ENCODE results near the gene DOCK7.

Gene DOCK7

DNA sequence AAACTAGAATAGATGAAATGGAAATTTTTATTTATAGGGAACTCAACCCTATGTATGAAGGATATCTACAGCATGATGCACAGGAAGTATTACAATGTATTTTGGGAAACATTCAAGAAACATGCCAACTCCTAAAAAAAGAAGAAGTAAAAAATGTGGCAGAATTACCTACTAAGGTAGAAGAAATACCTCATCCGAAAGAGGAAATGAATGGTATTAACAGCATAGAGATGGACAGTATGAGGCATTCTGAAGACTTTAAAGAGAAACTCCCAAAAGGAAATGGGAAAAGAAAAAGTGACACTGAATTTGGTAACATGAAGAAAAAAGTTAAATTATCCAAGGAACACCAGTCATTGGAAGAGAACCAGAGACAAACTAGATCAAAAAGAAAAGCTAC is 243.5 kb downstream of the DOCK7 start:
- Histone ChIP-seq H3K27me3 (ENCODE audit: low read length) (no peaks in the 10 kb centered on the region), H3K9ac (ENCODE audit: low read length) (no peak overlapping the region), H2AFZ (ENCODE audit: low read depth, low read length, severe bottlenecking) (no peak overlapping the region), H3K27ac (ENCODE audit: low read depth, low read length) (no peak overlapping the region), H3K4me3 (ENCODE audit: insufficient read depth, low read length, poor library complexity, severe bottlenecking) (no peak overlapping the region), H3F3A (ENCODE audit: insufficient read depth) (peaks cover 37% of the 10 kb centered on the region), H4K20me1 (ENCODE audit: low read depth, low read length) (peaks cover 54% of the 10 kb centered on the region), H3K9me3 (ENCODE audit: insufficient read depth, low read length) (no peaks in the 10 kb centered on the region), H3K9me2 (replicated peaks; ENCODE audit: insufficient read depth, low read length) (no peaks in the 10 kb centered on the region), H3K36me3 (ENCODE audit: low read length) (peaks cover 69% of the 10 kb centered on the region), H3K79me2 (ENCODE audit: insufficient read depth, low read length) (peaks cover 76% of the 10 kb centered on the region), H3K4me2 (ENCODE audit: low read depth, low read length, poor library complexity, severe bottlenecking) (no peak overlapping the region)
- TF ChIP-seq EZH2phosphoT487 (conservative IDR thresholded peaks at IDR 0.05; ENCODE audit: low read length) (no peak), CTCF (IDR thresholded peaks at IDR 0.05; ENCODE audit: insufficient read depth, low read length, poor library complexity, severe bottlenecking) (no peak)

DNA sequence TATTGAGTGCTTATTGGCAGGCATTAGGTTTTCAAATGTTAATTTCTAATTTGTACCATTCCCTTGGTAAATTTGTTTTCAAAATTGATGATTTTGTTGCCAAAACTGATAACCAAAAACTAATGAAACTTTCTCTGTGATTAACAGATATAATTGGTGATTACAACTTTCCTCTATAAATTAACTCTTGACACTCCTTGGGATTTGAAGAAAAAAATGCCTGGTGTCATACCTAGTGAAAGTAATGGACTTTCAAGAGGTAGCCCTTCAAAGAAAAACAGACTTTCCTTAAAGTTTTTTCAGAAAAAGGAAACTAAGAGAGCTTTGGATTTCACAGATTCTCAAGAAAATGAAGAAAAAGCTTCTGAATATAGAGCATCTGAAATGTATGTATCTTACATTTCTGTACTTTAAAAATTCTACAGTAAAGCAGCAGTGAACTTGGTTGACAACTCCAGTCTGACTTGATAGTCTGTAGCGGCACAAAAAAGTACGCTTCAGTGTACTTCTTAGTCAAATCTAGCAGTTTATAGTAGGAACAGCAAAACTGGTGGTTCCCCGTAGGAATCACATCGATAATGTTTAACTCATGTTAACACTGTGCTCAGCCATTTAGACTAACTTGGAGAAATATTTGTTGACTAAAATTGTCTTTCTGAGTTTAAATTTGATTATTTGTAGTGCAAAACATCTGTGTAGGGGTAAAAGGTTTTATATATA is 248.4 kb downstream of the DOCK7 start:
- H3K27ac ChIP-seq (ENCODE audit: low read depth, low read length) = no peak overlapping the region

GRCh38 chr1:62438163-62438562 is 250.0 kb downstream of the DOCK7 start:
- Histone ChIP-seq H3K4me3 (ENCODE audit: insufficient read depth, low read length, poor library complexity, severe bottlenecking) (peak overlapping the region; percentile 78), H3K27ac (ENCODE audit: low read depth, low read length) (peak overlapping the region; percentile 99), H3K27me3 (ENCODE audit: low read length) (no peaks in the 10 kb centered on the region), H3K9me2 (replicated peaks; ENCODE audit: insufficient read depth, low read length) (no peaks in the 10 kb centered on the region), H3F3A (ENCODE audit: insufficient read depth) (peaks cover 15% of the 10 kb centered on the region), H3K9ac (ENCODE audit: low read length) (peak overlapping the region; percentile 100), H3K79me2 (ENCODE audit: insufficient read depth, low read length) (peaks cover 65% of the 10 kb centered on the region), H3K9me3 (ENCODE audit: insufficient read depth, low read length) (no peaks in the 10 kb centered on the region), H3K36me3 (ENCODE audit: low read length) (peaks cover 25% of the 10 kb centered on the region), H3K4me2 (ENCODE audit: low read depth, low read length, poor library complexity, severe bottlenecking) (peak overlapping the region; percentile 95), H4K20me1 (ENCODE audit: low read depth, low read length) (peaks cover 38% of the 10 kb centered on the region), H2AFZ (ENCODE audit: low read depth, low read length, severe bottlenecking) (no peak overlapping the region)
- TF ChIP-seq CTCF (IDR thresholded peaks at IDR 0.05; ENCODE audit: insufficient read depth, low read length, poor library complexity, severe bottlenecking) = no peak
- no peak for TF ChIP-seq EZH2phosphoT487 (conservative IDR thresholded peaks at IDR 0.05; ENCODE audit: low read length)

More for the DNA sequence above, 248.4 kb downstream of the DOCK7 start:
- Histone ChIP-seq H3K4me3 (ENCODE audit: insufficient read depth, low read length, poor library complexity, severe bottlenecking) (peak overlapping the region; percentile 78), H2AFZ (ENCODE audit: low read depth, low read length, severe bottlenecking) (no peak overlapping the region), H3K79me2 (ENCODE audit: insufficient read depth, low read length) (peaks cover 81% of the 10 kb centered on the region), H3K36me3 (ENCODE audit: low read length) (peaks cover 39% of the 10 kb centered on the region), H3K9ac (ENCODE audit: low read length) (peak overlapping the region; percentile 100), H3F3A (ENCODE audit: insufficient read depth) (peaks cover 25% of the 10 kb centered on the region), H4K20me1 (ENCODE audit: low read depth, low read length) (peaks cover 53% of the 10 kb centered on the region), H3K27me3 (ENCODE audit: low read length) (no peaks in the 10 kb centered on the region), H3K4me2 (ENCODE audit: low read depth, low read length, poor library complexity, severe bottlenecking) (peak overlapping the region; percentile 95), H3K9me3 (ENCODE audit: insufficient read depth, low read length) (no peaks in the 10 kb centered on the region), H3K9me2 (replicated peaks; ENCODE audit: insufficient read depth, low read length) (no peaks in the 10 kb centered on the region)
- no peak for TF ChIP-seq EZH2phosphoT487 (conservative IDR thresholded peaks at IDR 0.05; ENCODE audit: low read length)
- TF ChIP-seq CTCF (IDR thresholded peaks at IDR 0.05; ENCODE audit: insufficient read depth, low read length, poor library complexity, severe bottlenecking) = no peak

All from SU-DHL-6 (cell line).